GM18861 (cell line): ENCODE data around the gene TMTC1.
A peak's percentile ranks its signal among the peaks of the same experiment; 100 is the strongest.

Source experiments
- ATAC-seq: cut with Tn5 transposase; IDR thresholded peaks from one replicate; pipeline ENCODE4 v1.9.1; 2021; ENCODE audit not compliant: unreplicated experiment

Gene TMTC1

GRCh38 chr12:29741342-29742241 lies 42.1 kb downstream of the TMTC1 start:
- ATAC-seq: no peak

- ATAC-seq: no peak
These were observed 44.3 kb downstream of the TMTC1 start for GRCh38 chr12:29739279-29739991.

GRCh38 chr12:29738365-29738764 lies 45.4 kb downstream of the TMTC1 start:
- ATAC-seq: no peak

- ATAC-seq: no peak
These were observed 46.1 kb downstream of the TMTC1 start for GRCh38 chr12:29737644-29738043.

DNA sequence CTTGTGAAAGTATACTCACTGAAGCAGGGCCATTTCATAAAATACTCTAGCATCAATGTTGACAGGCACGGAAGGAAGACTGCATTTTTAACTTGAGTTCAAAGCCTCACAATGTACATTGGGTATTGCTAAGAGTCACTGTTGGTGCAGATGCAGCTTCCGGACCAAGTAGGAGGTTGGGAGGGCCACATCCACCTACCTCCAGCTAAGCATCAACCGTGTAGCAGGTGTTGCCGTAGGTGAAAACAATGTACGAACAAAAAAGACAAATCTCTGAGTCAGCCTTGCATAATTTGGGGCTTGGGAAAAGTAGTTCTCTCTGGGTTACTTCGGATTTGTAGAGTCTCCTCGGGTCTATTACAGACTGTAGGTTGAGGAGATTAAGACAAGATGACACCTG lies 48.1 kb downstream of the TMTC1 start:
- ATAC-seq: no peak

- no peak for ATAC-seq
These were observed 49.0 kb downstream of the TMTC1 start for GRCh38 chr12:29734734-29735133.

GRCh38 chr12:29734305-29734704 lies 49.4 kb downstream of the TMTC1 start:
- no peak for ATAC-seq

DNA sequence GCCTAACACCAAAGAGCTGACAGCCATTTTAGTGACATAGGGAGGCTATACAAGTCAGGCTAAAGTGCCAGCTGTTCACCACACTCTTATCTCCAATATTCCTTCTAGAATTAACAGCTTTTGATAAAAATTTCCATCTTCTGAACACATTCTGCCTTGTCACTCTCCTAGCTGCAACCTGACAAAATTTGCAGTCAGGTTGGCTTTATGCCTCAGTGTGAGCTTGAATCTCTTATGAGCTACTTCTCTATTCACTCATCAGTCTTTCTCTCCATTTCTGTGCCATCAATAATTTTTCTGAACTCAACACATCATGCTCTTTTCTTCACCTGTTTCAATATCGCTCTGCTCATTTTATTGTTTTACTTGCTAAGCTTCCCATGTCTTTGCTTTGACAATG lies 50.2 kb downstream of the TMTC1 start:
- ATAC-seq: no peak

DNA sequence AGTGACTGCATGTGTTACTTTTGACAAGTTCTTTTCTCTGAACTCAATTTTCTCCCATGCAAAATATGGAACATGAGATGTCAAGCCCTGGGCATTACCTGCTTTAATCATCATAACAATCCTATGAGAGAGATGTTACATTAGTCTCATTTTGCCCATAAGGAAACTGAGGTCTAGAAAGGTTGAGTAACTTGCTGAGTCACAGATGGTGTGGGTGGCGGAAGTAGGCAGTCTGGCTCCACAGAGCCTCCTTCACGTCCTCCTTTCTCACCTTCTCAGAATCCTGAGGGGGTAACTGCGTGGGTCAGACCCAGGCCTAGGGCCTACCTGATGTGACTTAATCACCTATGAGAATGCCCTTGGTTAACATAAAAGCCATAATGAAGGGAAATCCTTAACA lies 50.7 kb downstream of the TMTC1 start:
- no peak for ATAC-seq

DNA sequence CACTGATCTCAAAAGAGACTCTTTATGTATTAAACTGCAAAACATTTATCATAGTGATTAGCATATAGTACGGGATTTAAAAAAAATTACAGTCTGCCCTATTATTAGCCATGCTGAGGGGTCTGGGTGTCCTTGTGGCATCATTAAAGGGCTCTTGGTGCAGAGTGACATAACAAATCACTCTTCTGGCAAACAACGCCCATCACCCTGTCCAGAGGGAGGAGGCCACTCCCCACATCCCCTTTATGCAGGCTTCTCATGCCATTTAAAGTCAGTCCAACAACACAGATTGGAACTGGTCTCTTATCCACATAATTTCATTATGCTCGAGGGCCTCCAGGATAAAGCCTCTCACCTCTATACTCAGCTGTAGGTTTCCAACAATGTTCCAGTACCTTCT lies 51.1 kb downstream of the TMTC1 start:
- ATAC-seq: no peak

DNA sequence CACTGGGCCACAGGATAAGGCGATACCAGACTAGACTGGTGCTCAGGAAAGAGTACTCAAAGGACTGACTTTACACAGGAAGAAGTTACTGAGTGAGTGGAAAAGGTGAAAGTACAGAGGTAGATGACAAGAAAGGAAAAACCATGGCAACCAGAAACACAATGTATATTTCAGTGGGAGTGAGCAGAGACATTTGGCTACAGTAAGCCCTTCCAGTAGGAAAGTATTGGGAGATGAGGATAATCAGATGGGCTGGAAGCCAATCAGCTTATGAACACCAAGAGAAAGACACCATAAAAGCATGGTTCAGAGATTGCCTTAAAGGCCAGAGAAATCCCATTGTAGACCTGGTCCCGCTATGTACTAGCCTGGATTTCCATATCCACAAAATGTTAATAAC lies 51.6 kb downstream of the TMTC1 start:
- no peak for ATAC-seq

DNA sequence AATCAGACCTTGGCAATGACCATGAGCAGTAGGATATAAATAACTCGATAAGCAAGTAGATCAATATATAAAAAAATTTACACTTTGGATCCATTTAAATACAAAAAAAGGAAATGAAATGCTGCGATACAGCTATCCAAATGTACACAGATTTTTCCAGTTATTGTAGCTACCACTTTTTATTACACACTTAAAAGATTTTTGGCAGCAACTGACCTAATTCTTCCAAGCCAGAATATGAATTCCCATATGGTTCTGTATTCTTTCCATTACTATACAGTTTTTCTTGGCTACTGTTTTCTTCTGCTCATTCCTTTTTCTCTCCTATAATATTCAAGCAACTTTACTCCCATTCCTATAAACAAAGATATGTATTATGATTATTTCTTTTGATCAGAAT lies 52.2 kb downstream of the TMTC1 start:
- ATAC-seq: no peak

- no peak for ATAC-seq
These were observed 53.3 kb downstream of the TMTC1 start for GRCh38 chr12:29730481-29730880.

DNA sequence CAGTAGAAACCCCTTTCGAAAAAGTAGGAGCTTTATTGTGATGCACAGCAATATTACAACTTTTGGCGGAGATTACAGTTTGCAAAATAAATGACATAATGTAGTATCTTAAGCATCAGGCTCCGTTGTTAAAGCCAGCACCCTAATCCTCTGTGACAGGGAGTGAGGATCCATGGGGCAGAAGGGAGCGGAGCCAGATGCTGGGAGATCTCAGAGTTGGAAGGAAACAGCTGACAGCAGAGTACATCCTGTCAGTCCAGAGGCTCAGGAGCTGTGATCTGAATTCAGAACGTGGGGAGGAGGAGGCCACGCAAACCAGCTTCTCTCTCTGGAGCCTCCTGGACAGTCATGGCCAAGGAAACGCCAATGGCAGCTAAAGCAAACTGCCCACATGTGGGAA lies 55.7 kb downstream of the TMTC1 start:
- ATAC-seq: no peak

GRCh38 chr12:29726741-29727348 lies 56.9 kb downstream of the TMTC1 start:
- ATAC-seq: no peak

- ATAC-seq: no peak
These were observed 57.4 kb downstream of the TMTC1 start for GRCh38 chr12:29726321-29726692.

GRCh38 chr12:29725587-29726320 lies 58.0 kb downstream of the TMTC1 start:
- peak; percentile 89 for ATAC-seq

DNA sequence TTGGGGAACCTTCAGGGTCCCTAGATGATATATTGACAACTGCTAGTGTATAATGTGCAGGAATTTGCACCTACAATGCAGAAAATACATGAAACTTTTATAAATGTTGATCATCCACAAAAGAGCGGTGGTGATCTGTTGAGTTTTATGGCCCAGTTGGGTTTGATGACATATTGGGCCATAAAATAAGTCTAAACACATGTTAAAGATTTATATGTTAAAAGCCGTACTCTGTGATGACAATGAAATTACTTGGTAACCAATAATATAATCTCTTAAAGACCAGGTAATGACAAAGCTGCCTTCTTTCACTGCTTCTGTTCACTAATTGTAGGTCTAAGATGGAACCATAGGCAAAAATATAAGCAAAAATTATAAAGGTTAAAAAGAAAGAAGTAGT lies 61.6 kb downstream of the TMTC1 start:
- no peak for ATAC-seq

DNA sequence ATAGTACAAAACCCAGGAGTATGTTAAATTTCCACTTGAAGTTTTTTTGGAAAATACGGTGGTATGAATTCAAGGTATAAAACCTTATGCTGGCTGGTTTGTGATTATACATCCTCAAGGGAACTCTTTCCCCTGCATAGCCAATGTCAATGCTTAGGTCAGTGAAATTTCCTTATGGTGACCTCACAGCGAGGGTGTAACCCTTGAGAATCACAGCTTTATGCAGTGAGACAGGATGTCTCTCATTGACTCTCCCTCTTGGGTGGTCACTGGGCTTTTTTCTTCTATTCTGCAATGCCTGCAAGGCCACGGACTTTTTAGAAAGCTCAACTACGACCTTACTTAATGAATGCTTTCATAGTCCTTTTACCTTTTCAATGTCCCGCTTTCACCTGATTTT lies 64.4 kb downstream of the TMTC1 start:
- no peak for ATAC-seq

DNA sequence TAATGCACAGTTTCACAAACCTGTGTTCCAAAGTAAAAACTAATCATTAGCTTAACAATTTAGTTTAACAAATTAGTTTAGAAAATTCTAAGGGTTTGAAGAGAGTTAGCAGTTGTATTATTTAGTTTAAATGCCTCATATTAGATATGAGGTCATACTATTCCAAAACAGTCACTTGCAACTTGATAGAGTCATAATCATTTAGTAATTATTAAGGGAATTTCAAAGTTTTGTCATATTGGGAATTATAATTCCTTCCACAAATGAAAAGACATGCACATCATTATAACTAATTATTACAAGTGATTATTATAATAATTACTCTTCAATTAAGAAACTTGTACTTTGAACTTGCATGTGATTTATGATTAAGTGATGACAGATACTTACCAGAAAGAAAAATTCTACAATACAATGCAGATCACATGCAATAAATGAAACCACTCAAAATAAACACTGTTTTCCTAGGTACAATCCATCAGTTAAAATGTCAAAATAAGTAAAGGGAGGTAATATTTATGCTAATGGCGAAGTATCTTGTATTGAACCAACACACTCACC lies 66.1 kb downstream of the TMTC1 start:
- no peak for ATAC-seq

- no peak for ATAC-seq
These were observed 68.8 kb downstream of the TMTC1 start for GRCh38 chr12:29714966-29715365.
